ENCODE data around the gene NCK2.

The NCK2 gene

DNA sequence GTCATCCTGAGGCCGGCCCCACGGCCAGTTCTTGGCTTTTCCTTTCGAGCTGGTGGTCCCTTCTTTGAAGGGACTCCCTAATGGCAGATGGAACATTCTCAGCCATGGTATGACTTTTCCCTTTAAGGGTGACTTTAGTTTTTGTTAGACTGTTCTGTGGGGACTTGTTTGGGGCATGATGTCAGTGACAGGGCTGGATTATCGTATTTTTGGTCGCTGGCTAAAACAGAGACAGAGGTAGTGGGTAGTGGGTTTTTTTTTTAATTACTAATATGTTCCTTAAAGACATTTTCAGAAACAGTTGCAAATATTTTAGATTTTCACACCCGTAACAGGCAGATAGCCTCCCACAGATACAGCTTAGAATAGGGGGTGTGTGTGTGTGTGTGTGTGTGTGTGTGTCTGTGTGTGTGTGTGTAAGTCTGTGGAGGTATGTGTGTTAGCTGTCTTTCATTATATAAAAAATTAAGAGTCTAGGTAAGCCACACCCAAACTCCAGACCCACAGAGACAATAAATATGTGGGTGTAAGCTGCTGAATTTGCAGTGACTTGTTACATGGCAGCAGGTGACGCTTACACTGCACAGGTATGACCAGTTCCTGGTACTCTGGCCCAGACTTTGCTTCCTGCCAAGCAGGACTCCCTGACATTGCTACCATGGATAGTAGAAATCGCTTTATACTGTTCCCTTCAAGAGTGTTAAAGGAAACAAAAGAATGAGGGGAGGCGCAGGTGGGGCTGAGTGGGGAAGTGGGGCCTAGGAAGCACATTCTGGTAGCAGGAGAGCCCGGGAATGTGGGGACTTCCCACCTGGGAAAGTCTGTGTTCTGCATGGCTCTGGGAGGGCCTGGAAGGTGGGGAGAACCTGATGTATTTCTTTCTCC is 20.9 kb downstream of the NCK2 start:
- no peak overlapping the region for H2BK15ac ChIP-seq (ENCODE audit: low read length)
- WGBS, 2 donors (ENCODE audit: extremely low coverage in 2 of 2, insufficient read length in 2 of 2, insufficient replicate concordance in 1 of 2), result no CpG with 5 or more reads among the region's 10 CpGs
- no peak overlapping the region for H3K4ac ChIP-seq (ENCODE audit: low read length)
- no peak overlapping the region for H2BK120ac ChIP-seq (ENCODE audit: low read depth, low read length)
- H3K27ac ChIP-seq (replicated peaks; ENCODE audit: low read length), result no peak overlapping the region
- H3K27me3 ChIP-seq (ENCODE audit: control insufficient read depth in 3 of 3, insufficient read depth in 3 of 3, low read depth in 1 of 3, low read length in 3 of 3), result no peaks in the 10 kb centered on the region
- H3K4me1 ChIP-seq (ENCODE audit: control insufficient read depth in 2 of 2, insufficient read depth in 1 of 2, low read depth in 1 of 2, low read length in 2 of 2), result peaks cover 7 to 11% of the 10 kb centered on the region in 2 donors
- no peak overlapping the region for H2BK12ac ChIP-seq (ENCODE audit: low read length)
- no peak overlapping the region for H4K91ac ChIP-seq (ENCODE audit: low read depth, low read length, poor library complexity)
- no peak overlapping the region for H3K4me2 ChIP-seq (ENCODE audit: insufficient read depth, low read length, poor library complexity, severe bottlenecking)
- no peak overlapping the region for H3K23ac ChIP-seq (ENCODE audit: low read depth, low read length, poor library complexity)
- no peak for DNase-seq (ENCODE audit: low spot score)
- H3K79me1 ChIP-seq (ENCODE audit: low read depth, low read length), result peaks cover 5% of the 10 kb centered on the region
- H4K8ac ChIP-seq (ENCODE audit: low read depth, low read length), result no peak overlapping the region
- H3K36me3 ChIP-seq (replicated peaks in 1 of 2; ENCODE audit: control insufficient read depth in 2 of 2, insufficient read depth in 2 of 2, low read length in 2 of 2), result peaks cover 0 to 40% of the 10 kb centered on the region in 2 donors
- H3K14ac ChIP-seq (ENCODE audit: low read length), result no peak overlapping the region
- H3K4me3 ChIP-seq (ENCODE audit: low read length in 2 of 2), result no peak overlapping the region
- no peak overlapping the region for H2AFZ ChIP-seq (ENCODE audit: low read length)
- H3K9ac ChIP-seq (ENCODE audit: low read depth, low read length, poor library complexity), result no peak overlapping the region
- no peak overlapping the region for H3K18ac ChIP-seq (ENCODE audit: low read length)
- H2BK5ac ChIP-seq (ENCODE audit: low read length), result no peak overlapping the region
- peaks cover 0 to 4% of the 10 kb centered on the region in 2 donors for H3K9me3 ChIP-seq (replicated peaks in 1 of 2; ENCODE audit: control insufficient read depth in 2 of 2, insufficient read depth in 1 of 2, low read depth in 1 of 2, low read length in 2 of 2)
- H2AK5ac ChIP-seq (ENCODE audit: low read depth, low read length), result no peak overlapping the region

DNA sequence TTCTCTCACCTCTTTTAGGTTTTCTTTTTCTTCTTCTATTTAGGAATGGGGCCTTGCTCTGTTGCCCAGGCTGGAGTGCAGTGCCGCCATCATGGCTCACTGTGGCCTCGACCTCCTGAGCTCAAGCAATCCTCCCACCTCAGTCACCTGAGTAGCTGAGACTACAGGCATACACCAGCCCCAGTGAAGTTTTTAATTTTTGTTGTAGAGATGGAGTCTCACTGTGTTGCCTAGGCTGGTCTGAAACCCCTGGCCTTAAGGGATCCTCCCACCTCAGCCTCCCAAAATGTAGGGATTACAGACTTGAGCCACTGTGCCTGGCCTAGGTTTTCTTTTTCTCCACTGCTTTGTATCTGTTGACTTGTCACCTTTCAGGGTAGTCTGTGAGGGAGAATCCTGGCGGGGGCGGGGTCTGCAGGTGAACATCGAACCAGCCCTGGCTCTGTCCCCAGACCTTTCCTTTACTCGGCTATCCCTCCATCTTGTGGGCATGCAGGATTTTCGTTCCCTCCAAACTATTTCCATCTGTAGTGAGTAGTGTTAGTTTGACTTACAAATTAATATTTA is 21.7 kb downstream of the NCK2 start:
- no peak overlapping the region for H3K4me2 ChIP-seq (ENCODE audit: insufficient read depth, low read length, poor library complexity, severe bottlenecking)
- peaks cover 0 to 4% of the 10 kb centered on the region in 2 donors for H3K9me3 ChIP-seq (replicated peaks in 1 of 2; ENCODE audit: control insufficient read depth in 2 of 2, insufficient read depth in 1 of 2, low read depth in 1 of 2, low read length in 2 of 2)
- no peak for DNase-seq (ENCODE audit: low spot score)
- no peak overlapping the region for H2BK12ac ChIP-seq (ENCODE audit: low read length)
- H3K18ac ChIP-seq (ENCODE audit: low read length), result no peak overlapping the region
- no peak overlapping the region for H4K91ac ChIP-seq (ENCODE audit: low read depth, low read length, poor library complexity)
- no peak overlapping the region for H3K27ac ChIP-seq (replicated peaks; ENCODE audit: low read length)
- H3K4me3 ChIP-seq (ENCODE audit: low read length in 2 of 2), result no peak overlapping the region
- no peak overlapping the region for H3K4ac ChIP-seq (ENCODE audit: low read length)
- H2BK5ac ChIP-seq (ENCODE audit: low read length), result no peak overlapping the region
- H3K14ac ChIP-seq (ENCODE audit: low read length), result no peak overlapping the region
- H3K27me3 ChIP-seq (ENCODE audit: control insufficient read depth in 3 of 3, insufficient read depth in 3 of 3, low read depth in 1 of 3, low read length in 3 of 3), result no peaks in the 10 kb centered on the region
- no peak overlapping the region for H2AFZ ChIP-seq (ENCODE audit: low read length)
- no peak overlapping the region for H2AK5ac ChIP-seq (ENCODE audit: low read depth, low read length)
- no peak overlapping the region for H3K23ac ChIP-seq (ENCODE audit: low read depth, low read length, poor library complexity)
- no peak overlapping the region for H4K8ac ChIP-seq (ENCODE audit: low read depth, low read length)
- H3K4me1 ChIP-seq (ENCODE audit: control insufficient read depth in 2 of 2, insufficient read depth in 1 of 2, low read depth in 1 of 2, low read length in 2 of 2), result peaks cover 7 to 12% of the 10 kb centered on the region in 2 donors
- no peak overlapping the region for H2BK120ac ChIP-seq (ENCODE audit: low read depth, low read length)
- no peak overlapping the region for H2BK15ac ChIP-seq (ENCODE audit: low read length)
- H3K79me1 ChIP-seq (ENCODE audit: low read depth, low read length), result peaks cover 3% of the 10 kb centered on the region
- no CpG with 5 or more reads among the region's 7 CpGs for WGBS, 2 donors (ENCODE audit: extremely low coverage in 2 of 2, insufficient read length in 2 of 2, insufficient replicate concordance in 1 of 2)
- H3K36me3 ChIP-seq (replicated peaks in 1 of 2; ENCODE audit: control insufficient read depth in 2 of 2, insufficient read depth in 2 of 2, low read length in 2 of 2), result peaks cover 0 to 40% of the 10 kb centered on the region in 2 donors
- no peak overlapping the region for H3K9ac ChIP-seq (ENCODE audit: low read depth, low read length, poor library complexity)

DNA sequence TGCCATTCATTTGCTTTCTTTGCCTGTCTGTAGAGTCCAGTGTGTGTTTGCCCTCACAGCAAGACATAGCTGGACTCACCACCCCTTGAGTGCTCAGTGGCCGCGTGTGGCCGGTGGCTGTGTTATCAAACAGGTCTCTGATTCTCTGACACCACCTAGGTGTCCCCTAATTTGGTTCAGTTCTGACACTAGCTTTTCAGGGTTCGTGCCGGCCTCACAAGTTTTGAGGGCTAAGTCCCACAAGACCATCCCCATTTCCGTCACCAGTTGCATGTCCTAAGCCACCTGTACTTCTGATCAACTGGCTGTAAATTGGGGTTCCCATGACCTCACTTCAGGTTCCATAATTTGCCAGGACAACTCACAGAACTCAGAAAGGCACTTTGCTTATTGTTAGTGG is 23.5 kb downstream of the NCK2 start:
- no peak overlapping the region for H2BK120ac ChIP-seq (ENCODE audit: low read depth, low read length)
- H3K23ac ChIP-seq (ENCODE audit: low read depth, low read length, poor library complexity), result no peak overlapping the region
- DNase-seq (ENCODE audit: low spot score), result no peak
- no peak overlapping the region for H2BK5ac ChIP-seq (ENCODE audit: low read length)
- no peak overlapping the region for H2BK15ac ChIP-seq (ENCODE audit: low read length)
- no peak overlapping the region for H3K9ac ChIP-seq (ENCODE audit: low read depth, low read length, poor library complexity)
- peaks cover 3% of the 10 kb centered on the region for H3K79me1 ChIP-seq (ENCODE audit: low read depth, low read length)
- no peak overlapping the region for H3K27ac ChIP-seq (replicated peaks; ENCODE audit: low read length)
- no peak overlapping the region for H4K91ac ChIP-seq (ENCODE audit: low read depth, low read length, poor library complexity)
- peaks cover 0 to 4% of the 10 kb centered on the region in 2 donors for H3K9me3 ChIP-seq (replicated peaks in 1 of 2; ENCODE audit: control insufficient read depth in 2 of 2, insufficient read depth in 1 of 2, low read depth in 1 of 2, low read length in 2 of 2)
- H3K4ac ChIP-seq (ENCODE audit: low read length), result no peak overlapping the region
- H3K4me1 ChIP-seq (ENCODE audit: control insufficient read depth in 2 of 2, insufficient read depth in 1 of 2, low read depth in 1 of 2, low read length in 2 of 2), result peaks cover 9 to 11% of the 10 kb centered on the region in 2 donors
- no peak overlapping the region for H4K8ac ChIP-seq (ENCODE audit: low read depth, low read length)
- no peak overlapping the region for H3K4me3 ChIP-seq (ENCODE audit: low read length in 2 of 2)
- H3K27me3 ChIP-seq (ENCODE audit: control insufficient read depth in 3 of 3, insufficient read depth in 3 of 3, low read depth in 1 of 3, low read length in 3 of 3), result no peaks in the 10 kb centered on the region
- H3K4me2 ChIP-seq (ENCODE audit: insufficient read depth, low read length, poor library complexity, severe bottlenecking), result no peak overlapping the region
- no peak overlapping the region for H2BK12ac ChIP-seq (ENCODE audit: low read length)
- no CpG with 5 or more reads among the region's 6 CpGs for WGBS, 2 donors (ENCODE audit: extremely low coverage in 2 of 2, insufficient read length in 2 of 2, insufficient replicate concordance in 1 of 2)
- H2AFZ ChIP-seq (ENCODE audit: low read length), result no peak overlapping the region
- peaks cover 0 to 48% of the 10 kb centered on the region in 2 donors for H3K36me3 ChIP-seq (replicated peaks in 1 of 2; ENCODE audit: control insufficient read depth in 2 of 2, insufficient read depth in 2 of 2, low read length in 2 of 2)
- H2AK5ac ChIP-seq (ENCODE audit: low read depth, low read length), result no peak overlapping the region
- no peak overlapping the region for H3K14ac ChIP-seq (ENCODE audit: low read length)
- no peak overlapping the region for H3K18ac ChIP-seq (ENCODE audit: low read length)

DNA sequence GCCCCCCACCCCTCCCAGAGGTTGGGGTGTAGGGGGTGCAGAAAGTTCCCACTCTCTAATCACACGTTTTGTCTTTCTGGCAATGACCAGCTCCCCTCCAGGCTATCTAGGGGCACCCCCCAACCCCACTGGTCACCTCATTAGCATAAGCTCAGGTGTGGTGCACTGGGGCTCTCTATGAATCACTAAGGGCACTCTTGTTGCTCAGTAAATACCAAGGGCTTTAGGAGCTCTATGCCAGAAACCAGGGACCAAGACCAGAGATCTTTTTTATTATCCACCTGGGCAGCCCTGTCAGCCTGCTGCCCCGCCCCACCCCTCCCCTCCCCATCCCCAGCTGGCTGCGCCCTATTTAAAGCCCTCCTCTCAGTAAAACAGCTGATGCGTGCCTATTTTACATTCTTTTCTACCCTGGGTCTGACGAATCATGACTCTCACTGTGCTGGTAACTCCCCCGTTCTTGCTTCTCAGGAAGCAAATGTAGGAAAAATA is 24.3 kb downstream of the NCK2 start:
- no peak overlapping the region for H2BK5ac ChIP-seq (ENCODE audit: low read length)
- H3K14ac ChIP-seq (ENCODE audit: low read length), result no peak overlapping the region
- no peak overlapping the region for H2AK5ac ChIP-seq (ENCODE audit: low read depth, low read length)
- H3K4me1 ChIP-seq (ENCODE audit: control insufficient read depth in 2 of 2, insufficient read depth in 1 of 2, low read depth in 1 of 2, low read length in 2 of 2), result peaks cover 9 to 11% of the 10 kb centered on the region in 2 donors
- no peak overlapping the region for H3K27ac ChIP-seq (replicated peaks; ENCODE audit: low read length)
- no peak overlapping the region for H3K9ac ChIP-seq (ENCODE audit: low read depth, low read length, poor library complexity)
- H2BK120ac ChIP-seq (ENCODE audit: low read depth, low read length), result no peak overlapping the region
- H3K36me3 ChIP-seq (replicated peaks in 1 of 2; ENCODE audit: control insufficient read depth in 2 of 2, insufficient read depth in 2 of 2, low read length in 2 of 2), result peaks cover 0 to 51% of the 10 kb centered on the region in 2 donors
- H3K79me1 ChIP-seq (ENCODE audit: low read depth, low read length), result peaks cover under 1% of the 10 kb centered on the region
- no peak overlapping the region for H3K4me2 ChIP-seq (ENCODE audit: insufficient read depth, low read length, poor library complexity, severe bottlenecking)
- no peak overlapping the region for H4K8ac ChIP-seq (ENCODE audit: low read depth, low read length)
- no peak overlapping the region for H2BK15ac ChIP-seq (ENCODE audit: low read length)
- H3K23ac ChIP-seq (ENCODE audit: low read depth, low read length, poor library complexity), result no peak overlapping the region
- H3K4ac ChIP-seq (ENCODE audit: low read length), result no peak overlapping the region
- H4K91ac ChIP-seq (ENCODE audit: low read depth, low read length, poor library complexity), result no peak overlapping the region
- H3K4me3 ChIP-seq (ENCODE audit: low read length in 2 of 2), result no peak overlapping the region
- H3K27me3 ChIP-seq (ENCODE audit: control insufficient read depth in 3 of 3, insufficient read depth in 3 of 3, low read depth in 1 of 3, low read length in 3 of 3), result no peaks in the 10 kb centered on the region
- H2AFZ ChIP-seq (ENCODE audit: low read length), result no peak overlapping the region
- no peak for DNase-seq (ENCODE audit: low spot score)
- H3K9me3 ChIP-seq (replicated peaks in 1 of 2; ENCODE audit: control insufficient read depth in 2 of 2, insufficient read depth in 1 of 2, low read depth in 1 of 2, low read length in 2 of 2), result peaks cover 0 to 4% of the 10 kb centered on the region in 2 donors
- WGBS, 2 donors (ENCODE audit: extremely low coverage in 2 of 2, insufficient read length in 2 of 2, insufficient replicate concordance in 1 of 2), result no CpG with 5 or more reads among the region's 6 CpGs
- no peak overlapping the region for H2BK12ac ChIP-seq (ENCODE audit: low read length)
- no peak overlapping the region for H3K18ac ChIP-seq (ENCODE audit: low read length)
